Right lobe of liver (tissue), 6 donors: ENCODE results near the gene MTMR6. TPM values are rescaled to one million over a fixed set of nuclear protein-coding genes. Genes with fewer than 3 reads are reported as not detected.

ENCODE experiments used
- ATAC-seq, 4 donors: fragments of 200-7000 bp; cut with Tn5 transposase; one replicate each; pipeline ENCODE4 v1.9.1; 2020; ENCODE audit warnings: mild to moderate bottlenecking in 4 of 4, moderate library complexity in 4 of 4
- DNase-seq, 3 donors: peaks; one replicate each; pipeline ENCODE4 v3.0.0-alpha.2; 2020
- H3K27ac ChIP-seq, 3 donors: fragments of 200-600 bp; one replicate each; pipeline ENCODE4 v1.8.0; 2022
- H3K27me3 ChIP-seq, 2 donors: fragments of 200-600 bp; one replicate each; pipeline ENCODE4 v1.8.0; 2022
- H3K36me3 ChIP-seq, 4 donors: fragments of 200-600 bp; sonication (generic) in 1 of 4; one replicate each; pipeline versions ENCODE4 v1.5.1 to v1.8.0; 2017 to 2022; ENCODE audit warnings: control low read depth in 1 of 4
- H3K4me1 ChIP-seq, 4 donors: fragments of 200-600 bp; sonication (generic) in 1 of 4; one replicate each; pipeline versions ENCODE4 v1.5.1 to v1.8.0; 2017 to 2022; ENCODE audit warnings: control low read depth in 1 of 4
- H3K4me3 ChIP-seq, 3 donors: fragments of 200-600 bp; one replicate each; pipeline ENCODE4 v1.8.0; 2022
- H3K9me3 ChIP-seq, 4 donors: fragments of 200-600 bp; sonication (generic) in 1 of 4; one replicate each; pipeline versions ENCODE4 v1.5.1 to v1.8.0; 2017 to 2022; ENCODE audit warnings: control low read depth in 1 of 4
- POLR2A ChIP-seq: fragments of 450-650 bp; IDR thresholded peaks from one replicate; pipeline ENCODE4 v1.6.1; 2017; ENCODE audit warnings: antibody characterized with exemption, mild to moderate bottlenecking
- WGBS: methylation state at CpG from one replicate; pipeline ENCODE4 v1.1.6; 2018; ENCODE audit warnings: low coverage, low lambda C conversion rate; ENCODE audit not compliant: insufficient coverage; ENCODE audit errors: missing lambda C conversion rate; 5-methylcytosine and 5-hydroxymethylcytosine counted together
- intact Hi-C, 2 donors: fragments of 100-400 bp; cut with DNase I; formaldehyde crosslinking; loops; one replicate each; pipeline versions ENCODE4 v1.11.2 to v1.14.1; 2022
- long read RNA-seq: library from polyadenylated mRNA; unstranded; transcript quantifications from one replicate; pipeline ENCODE4 v2.0.0, GENCODE V29; 2019
- total RNA-seq, 6 experiments: library from RNA; depleted of rRNA in 2 of 6; stranded (reverse); fragments of >200 nt in 2 of 6; fragmentation: NEBNext Ultra II Directional in 3 of 6; extraction: Animal tissue kit (Norgen Biotek cat#: 25700) in 3 of 6; gene quantifications; one replicate each; pipeline versions ENCODE4 v1.1.0 to v1.2.4, GENCODE V29; 2016 to 2023
- TF ChIP-seq, protein P1 (sequence below), 4 donors: fragments of 200-600 bp in 3 of 4; fragments of 450-650 bp in 1 of 4; IDR thresholded peaks; one replicate each; pipeline versions ENCODE4 v1.5.1 to v1.8.0; 2016 to 2022; ENCODE audit warnings: antibody characterized with exemption in 4 of 4, mild to moderate bottlenecking in 2 of 4
- donor health status: DM: no; HTN: yes; CAD: no.
- donor health status: DM: no; HTN: no; CAD: no.
- donor health status: DM: no; HTN: no; CAD: no.
- donor health status: DM: no; HTN: yes; CAD: no.
- donor health status: DM: no; HTN: yes; CAD: no.

The MTMR6 gene
- total RNA-seq, result 10 to 100 TPM in 2 of 6 experiments, 1 to 10 TPM in 4; 5.1 to 13.4 (median 7.4) TPM
- long read RNA-seq, result 0 reads

DNA sequence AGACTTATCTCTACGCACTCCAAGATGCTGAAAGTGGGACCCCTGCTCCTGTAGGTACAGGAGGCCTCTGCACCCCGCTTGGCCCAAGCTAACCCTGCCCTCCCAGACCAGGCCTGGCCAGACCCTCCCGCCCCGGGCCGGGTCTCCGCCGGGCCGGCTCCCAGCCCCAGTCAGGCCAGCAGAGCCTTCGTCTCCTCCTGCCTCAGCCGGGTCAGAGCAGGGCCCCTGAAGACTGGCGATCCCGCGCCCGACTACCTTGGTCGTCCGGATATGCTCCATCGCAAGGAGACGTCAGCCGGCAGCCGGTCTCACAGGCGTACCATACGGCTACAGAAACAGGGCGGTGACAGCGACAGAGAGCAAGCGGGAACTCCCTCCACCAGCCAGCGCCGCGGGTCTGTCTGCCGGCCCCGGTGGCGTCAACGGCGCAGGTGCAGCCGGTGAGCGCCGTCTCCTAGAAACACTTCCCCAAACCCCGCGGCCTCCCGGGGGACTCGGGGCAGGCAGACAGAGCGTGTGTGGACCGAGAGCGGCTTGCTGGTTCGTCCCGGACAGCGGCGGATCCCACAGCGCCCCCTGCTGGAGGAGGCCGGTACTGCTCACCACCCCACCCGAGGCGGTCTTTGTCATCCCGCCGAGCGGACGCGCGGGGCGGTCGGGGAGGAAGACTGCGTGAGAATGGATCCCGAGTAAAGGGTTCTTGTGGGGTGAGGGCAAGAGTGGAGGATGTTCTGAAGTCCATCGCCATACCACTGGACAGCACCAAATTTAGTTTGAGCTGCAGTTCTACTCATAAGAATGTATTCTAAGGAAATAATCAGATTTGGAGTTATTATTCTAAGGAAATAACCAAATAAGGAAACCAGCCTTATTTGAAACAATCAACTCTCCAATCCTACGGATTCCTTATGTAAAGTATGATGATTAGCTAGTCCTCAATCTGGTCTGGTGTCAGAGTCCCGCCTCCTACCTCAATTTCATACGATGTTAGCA lies at the start of gene MTMR6:
TSS of gene MTMR6 (minus strand) at position 520 of the 993 bp plus-strand sequence. CDS start at position 279, 241 bp downstream.
- no peaks in the 10 kb centered on the region for H3K36me3 ChIP-seq
- ATAC-seq (peak; percentile 98 to 99 (median 98)), DNase-seq (peak; percentile 93 to 95 (median 94))
- peaks cover 0 to 7% (median 3%) of the 10 kb centered on the region in 4 donors for H3K4me1 ChIP-seq
- H3K4me3 ChIP-seq, result peak within 1 kb of the TSS; percentile 85 to 88 (median 88)
- intact Hi-C loops, result no loop called here
- 3% methylated on average over 23 of the region's 65 CpGs for WGBS
- no peaks in the 10 kb centered on the region for H3K27me3 ChIP-seq
- no peaks in the 10 kb centered on the region for H3K9me3 ChIP-seq
- H3K27ac ChIP-seq, result peak within 1 kb of the TSS; percentile 69 to 94 (median 80)
- peak; percentile 79 for TF ChIP-seq POLR2A
- TF ChIP-seq, protein P1, sequence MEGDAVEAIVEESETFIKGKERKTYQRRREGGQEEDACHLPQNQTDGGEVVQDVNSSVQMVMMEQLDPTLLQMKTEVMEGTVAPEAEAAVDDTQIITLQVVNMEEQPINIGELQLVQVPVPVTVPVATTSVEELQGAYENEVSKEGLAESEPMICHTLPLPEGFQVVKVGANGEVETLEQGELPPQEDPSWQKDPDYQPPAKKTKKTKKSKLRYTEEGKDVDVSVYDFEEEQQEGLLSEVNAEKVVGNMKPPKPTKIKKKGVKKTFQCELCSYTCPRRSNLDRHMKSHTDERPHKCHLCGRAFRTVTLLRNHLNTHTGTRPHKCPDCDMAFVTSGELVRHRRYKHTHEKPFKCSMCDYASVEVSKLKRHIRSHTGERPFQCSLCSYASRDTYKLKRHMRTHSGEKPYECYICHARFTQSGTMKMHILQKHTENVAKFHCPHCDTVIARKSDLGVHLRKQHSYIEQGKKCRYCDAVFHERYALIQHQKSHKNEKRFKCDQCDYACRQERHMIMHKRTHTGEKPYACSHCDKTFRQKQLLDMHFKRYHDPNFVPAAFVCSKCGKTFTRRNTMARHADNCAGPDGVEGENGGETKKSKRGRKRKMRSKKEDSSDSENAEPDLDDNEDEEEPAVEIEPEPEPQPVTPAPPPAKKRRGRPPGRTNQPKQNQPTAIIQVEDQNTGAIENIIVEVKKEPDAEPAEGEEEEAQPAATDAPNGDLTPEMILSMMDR (IDR thresholded peaks at IDR 0.05), result peak; percentile 100

DNA sequence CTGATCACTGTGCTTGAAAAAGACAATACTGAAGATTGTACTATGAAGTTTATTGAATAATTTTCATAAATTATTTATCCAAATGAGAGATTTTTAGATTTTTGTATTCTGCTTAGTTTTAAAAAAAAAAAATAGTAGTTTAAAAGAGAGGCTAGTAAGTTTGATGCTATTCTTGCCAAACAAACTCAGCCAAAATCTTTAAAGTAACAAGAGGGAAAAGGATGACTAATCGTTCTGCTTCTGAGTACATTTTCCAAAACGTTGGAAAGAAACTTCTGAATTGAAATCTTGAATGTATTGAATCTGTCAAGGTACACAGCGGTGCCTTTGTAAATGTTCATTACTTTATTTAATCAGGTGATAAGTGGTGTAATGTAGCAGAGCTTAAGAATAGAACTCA lies 48.6 kb upstream of the MTMR6 start:
- 61% methylated on average over 3 of the region's 3 CpGs for WGBS
- TF ChIP-seq POLR2A, result no peak
- TF ChIP-seq, protein P1 (IDR thresholded peaks at IDR 0.05), result no peak
- peaks cover 0 to 44% (median 10%) of the 10 kb centered on the region in 4 donors for H3K36me3 ChIP-seq
- ATAC-seq, result no peak
- H3K9me3 ChIP-seq, result no peaks in the 10 kb centered on the region
- no peaks in the 10 kb centered on the region for H3K4me1 ChIP-seq
- no peak overlapping the region for H3K4me3 ChIP-seq
- DNase-seq, result no peak
- H3K27ac ChIP-seq, result no peak overlapping the region
- H3K27me3 ChIP-seq, result no peaks in the 10 kb centered on the region
- intact Hi-C loops, result no loop called here

GRCh38 chr13:25330541-25330940 lies 43.3 kb upstream of the MTMR6 start:
- no peak for ATAC-seq
- DNase-seq, result no peak
- H3K9me3 ChIP-seq, result no peaks in the 10 kb centered on the region
- peaks cover 0 to 73% (median 29%) of the 10 kb centered on the region in 4 donors for H3K36me3 ChIP-seq
- WGBS, result 100% methylated on average over 1 of the region's 1 CpG
- intact Hi-C loops, result no loop called here
- no peaks in the 10 kb centered on the region for H3K27me3 ChIP-seq
- no peak overlapping the region for H3K4me3 ChIP-seq
- H3K4me1 ChIP-seq, result no peaks in the 10 kb centered on the region
- TF ChIP-seq POLR2A, result no peak
- TF ChIP-seq, protein P1 (IDR thresholded peaks at IDR 0.05), result no peak
- H3K27ac ChIP-seq, result no peak overlapping the region

DNA sequence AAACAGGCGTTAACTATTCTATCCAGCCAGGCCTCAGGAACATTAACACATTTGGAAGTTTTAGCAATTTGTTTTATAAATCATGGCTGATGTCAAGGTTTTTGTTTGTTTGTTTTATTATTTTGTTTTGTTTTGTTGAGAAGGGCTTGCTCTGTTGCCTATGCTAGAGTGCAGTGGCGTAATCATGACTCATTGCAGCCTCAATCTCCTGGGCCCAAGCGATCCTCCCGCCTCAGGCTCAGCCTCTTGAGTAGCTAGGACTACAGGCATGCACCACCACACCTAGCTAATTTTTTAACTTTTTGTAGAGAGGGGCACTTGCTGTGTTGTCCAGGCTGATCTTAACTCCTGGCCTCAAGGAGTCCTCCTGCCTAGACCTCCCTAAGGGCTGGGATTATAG lies 42.4 kb upstream of the MTMR6 start:
- 98% methylated on average over 4 of the region's 4 CpGs for WGBS
- peaks cover 0 to 82% (median 32%) of the 10 kb centered on the region in 4 donors for H3K36me3 ChIP-seq
- ATAC-seq, result no peak
- no peaks in the 10 kb centered on the region for H3K27me3 ChIP-seq
- no peak for DNase-seq
- no peaks in the 10 kb centered on the region for H3K4me1 ChIP-seq
- TF ChIP-seq, protein P1 (IDR thresholded peaks at IDR 0.05), result no peak
- TF ChIP-seq POLR2A, result no peak
- H3K27ac ChIP-seq, result no peak overlapping the region
- intact Hi-C loops, result no loop called here
- H3K9me3 ChIP-seq, result no peaks in the 10 kb centered on the region
- H3K4me3 ChIP-seq, result no peak overlapping the region
